GM12864 (cell line): ENCODE data around the gene MPZL1.

Experiments used
- DNase-seq: peaks from one replicate; pipeline ENCODE4 v3.0.0-alpha.2; 2011; ENCODE audit warnings: low read depth
- H3K4me3 ChIP-seq: 2 replicates; pipeline ENCODE4 v1.5.1; 2011; ENCODE audit warnings: mild to moderate bottlenecking, low read depth, low read length, control low read depth
- CTCF ChIP-seq: IDR thresholded peaks from 2 replicates; pipeline ENCODE4 v1.5.1; 2011; ENCODE audit warnings: low read depth, mild to moderate bottlenecking, moderate library complexity, low read length, control low read depth, inconsistent platforms; ENCODE audit errors: missing control alignments

The MPZL1 gene

GRCh38 chr1:167819849-167820683 lies 98.3 kb downstream of the MPZL1 start:
- H3K4me3 ChIP-seq, result peak overlapping the region; percentile 49
- no peak for TF ChIP-seq CTCF
- DNase-seq, result no peak

GRCh38 chr1:167820684-167821355 lies 99.0 kb downstream of the MPZL1 start:
- H3K4me3 ChIP-seq, result no peak overlapping the region
- DNase-seq, result no peak
- no peak for TF ChIP-seq CTCF

DNA sequence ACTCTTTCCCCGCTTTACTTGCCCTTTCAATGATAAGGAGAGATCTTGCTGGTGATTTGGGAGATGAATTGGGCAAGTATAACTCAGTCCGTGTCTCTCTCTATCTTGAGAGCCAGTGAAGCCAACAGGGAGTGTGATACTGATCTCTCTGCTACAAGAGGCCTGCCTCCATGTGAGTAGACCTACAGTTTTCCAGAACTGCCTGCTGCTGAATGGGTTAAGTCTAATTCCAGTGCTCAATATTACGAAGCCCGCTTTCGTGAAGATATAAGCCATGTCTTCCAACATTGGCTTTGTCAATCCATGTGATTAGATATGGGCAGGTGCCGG lies 99.5 kb downstream of the MPZL1 start:
- no peak for TF ChIP-seq CTCF
- H3K4me3 ChIP-seq, result no peak overlapping the region
- no peak for DNase-seq

DNA sequence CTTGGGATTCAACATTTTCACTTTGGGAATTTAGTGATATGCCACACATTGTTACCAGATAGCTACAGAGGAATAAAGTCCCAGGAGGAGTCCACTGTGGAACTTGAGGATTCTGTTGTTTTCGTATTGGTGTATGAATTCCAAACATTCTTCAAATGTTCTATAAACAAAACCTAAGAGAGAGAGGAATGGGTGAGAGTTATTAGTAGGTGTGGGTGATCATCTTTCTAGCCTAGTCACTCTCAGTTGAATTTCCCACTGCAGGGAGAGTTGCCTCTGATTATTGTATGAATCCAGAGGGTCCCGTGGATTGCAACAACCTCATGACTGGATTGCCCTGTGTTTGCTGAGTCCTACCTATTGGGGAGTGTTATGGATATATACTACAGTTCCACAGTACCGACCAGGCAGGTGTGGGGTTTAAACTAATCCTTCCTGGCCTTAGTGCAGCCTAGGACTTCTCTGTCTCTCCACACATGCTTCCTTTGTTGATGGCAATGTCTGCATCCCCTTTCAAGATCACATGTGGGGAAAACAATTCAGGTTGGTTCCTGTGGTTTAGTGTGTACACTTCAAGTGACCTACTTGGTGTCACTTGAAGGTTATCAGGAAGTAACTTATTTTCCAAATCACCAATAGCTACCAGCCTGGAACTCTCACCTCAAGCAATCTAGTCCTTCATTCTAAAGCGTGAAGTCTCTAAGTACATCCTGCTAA lies 100.3 kb downstream of the MPZL1 start:
- DNase-seq, result no peak

GRCh38 chr1:167824163-167824794 lies 102.5 kb downstream of the MPZL1 start:
- no peak overlapping the region for H3K4me3 ChIP-seq
- TF ChIP-seq CTCF, result no peak
- no peak for DNase-seq

More for the DNA sequence above, 100.3 kb downstream of the MPZL1 start:
- TF ChIP-seq CTCF, result no peak
- no peak overlapping the region for H3K4me3 ChIP-seq

- no peak for DNase-seq
- TF ChIP-seq CTCF, result no peak
- no peak overlapping the region for H3K4me3 ChIP-seq
Observed at GRCh38 chr1:167825419-167826079, 103.8 kb downstream of the MPZL1 start.
